Activated naive CD4-positive, alpha-beta T cell treated with anti-CD3 and anti-CD28 coated beads, Interleukin-2, amount 50 U/mL, for 72 hours (primary cell): ENCODE results near the gene INPP4A. TPM values are rescaled to one million over a fixed set of nuclear protein-coding genes. Genes with fewer than 3 reads are reported as not detected.

Source experiments
- ATAC-seq, 2 donors: fragments of 150-1000 bp; cut with Tn5 transposase; 2 replicates each; pipeline ENCODE4 v1.10.0; 2021; ENCODE audit warnings: mild to moderate bottlenecking in 2 of 2, moderate library complexity in 2 of 2
- DNase-seq, 2 donors: peaks; one replicate each; pipeline ENCODE4 v3.0.0; 2021 to 2022; ENCODE audit warnings: low spot score in 2 of 2
- H3K27ac Mint-ChIP-seq, 2 donors: one replicate each; pipeline ENCODE4 v1.8.0; 2022; ENCODE audit warnings: mild to moderate bottlenecking in 2 of 2, mixed read lengths in 2 of 2
- H3K36me3 Mint-ChIP-seq, 2 donors: one replicate each; pipeline ENCODE4 v1.8.0; 2022; ENCODE audit warnings: mixed read lengths in 2 of 2
- H3K9me3 Mint-ChIP-seq, 2 donors: one replicate each; pipeline ENCODE4 v1.8.0; 2022; ENCODE audit warnings: mixed read lengths in 2 of 2
- total RNA-seq, 2 donors: library from RNA; stranded (reverse); gene quantifications; one replicate each; pipeline ENCODE4 v1.2.3, GENCODE V29; 2022

The INPP4A gene
- total RNA-seq, 2 donors from 2014 or later, result 46.6 to 48.1 TPM

DNA sequence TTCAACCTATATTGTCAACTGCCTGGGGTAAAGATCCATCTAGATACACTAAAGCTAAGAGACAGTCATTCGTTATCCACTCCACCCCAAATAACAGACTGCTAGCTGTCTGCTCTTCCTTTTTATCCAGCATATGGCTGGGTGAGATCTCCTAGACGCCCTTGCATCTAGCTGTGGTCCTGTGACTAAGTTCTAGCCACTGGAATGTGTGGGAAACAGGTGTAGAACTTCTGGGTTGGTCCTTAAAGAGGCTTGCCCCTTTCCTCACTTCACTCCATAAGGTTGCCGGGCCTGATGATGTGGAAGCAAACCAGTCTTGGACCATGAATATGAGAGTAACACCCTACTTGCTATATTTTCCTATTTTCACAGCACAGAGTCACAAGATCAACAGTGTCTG lies 160.4 kb downstream of the INPP4A start:
- H3K36me3 Mint-ChIP-seq, result peaks cover 11 to 28% of the 10 kb centered on the region in 2 donors
- no peak for DNase-seq
- H3K9me3 Mint-ChIP-seq, result no peaks in the 10 kb centered on the region
- no peak for ATAC-seq
- H3K27ac Mint-ChIP-seq, result peak overlapping the region in 1 of 2 donors; percentile 95

GRCh38 chr2:98606431-98606830 lies 161.8 kb downstream of the INPP4A start:
- ATAC-seq, result no peak
- peak overlapping the region; percentile 94 to 95 for H3K27ac Mint-ChIP-seq
- no peaks in the 10 kb centered on the region for H3K9me3 Mint-ChIP-seq
- no peak for DNase-seq
- H3K36me3 Mint-ChIP-seq, result peaks cover 17 to 28% of the 10 kb centered on the region in 2 donors

DNA sequence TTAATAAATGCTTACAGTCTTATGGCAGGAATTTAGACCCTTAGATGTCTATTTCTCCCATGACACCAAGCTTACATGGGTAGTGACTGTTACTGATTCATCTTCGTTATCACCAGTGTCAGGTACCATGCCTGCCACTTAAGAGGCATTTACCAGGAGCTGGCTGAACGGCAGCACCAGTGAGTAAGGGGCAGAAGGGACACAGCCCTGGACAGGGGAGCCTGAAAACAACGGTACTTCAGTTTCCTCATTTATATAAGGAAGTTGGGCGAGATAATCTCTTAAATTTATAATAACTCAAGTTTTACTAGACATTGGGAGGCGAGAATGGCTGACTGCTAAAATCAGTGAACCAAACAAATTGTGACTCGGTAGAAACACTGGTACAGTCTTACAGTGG lies 162.4 kb downstream of the INPP4A start:
- no peak for DNase-seq
- H3K9me3 Mint-ChIP-seq, result no peaks in the 10 kb centered on the region
- H3K36me3 Mint-ChIP-seq, result peaks cover 19 to 28% of the 10 kb centered on the region in 2 donors
- peak overlapping the region; percentile 94 to 95 for H3K27ac Mint-ChIP-seq
- ATAC-seq, result no peak

DNA sequence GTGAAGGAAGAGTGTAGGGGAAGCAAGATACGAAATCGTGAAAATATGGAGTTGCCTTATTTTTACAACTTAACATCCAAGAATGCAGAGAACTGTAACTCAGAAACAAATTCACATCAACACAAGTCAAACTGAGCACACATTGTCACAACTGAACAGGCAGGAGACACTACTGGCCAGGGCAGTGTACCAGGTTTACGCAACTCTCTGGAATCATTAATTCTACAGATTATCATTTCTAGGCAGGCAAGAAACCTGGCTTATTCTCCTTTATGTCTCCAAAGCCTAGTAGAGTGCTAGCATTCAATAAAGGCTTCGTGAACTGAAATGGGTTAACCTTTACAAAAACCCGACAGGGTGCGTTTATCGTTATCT lies 163.1 kb downstream of the INPP4A start:
- no peaks in the 10 kb centered on the region for H3K9me3 Mint-ChIP-seq

GRCh38 chr2:98608116-98608961 lies 163.7 kb downstream of the INPP4A start, which contains the start of the genes COA5 and UNC50:
TSS of gene COA5 (minus strand) at chr2:98608512. CDS start at chr2:98608405, 107 bp downstream.
TSS of gene UNC50 (plus strand) at chr2:98608589. CDS start at chr2:98609760, 1,171 bp downstream.
- Mint-ChIP-seq H3K27ac (peak within 1 kb of the TSS; percentile 95 to 96), H3K9me3 (no peaks in the 10 kb centered on the region), H3K36me3 (peaks cover 23 to 31% of the 10 kb centered on the region in 2 donors)
- DNase-seq (peak; percentile 93 to 94), ATAC-seq (peak; percentile 90 to 92)

More for the DNA sequence above, 163.1 kb downstream of the INPP4A start:
- Mint-ChIP-seq H3K36me3 (peaks cover 19 to 28% of the 10 kb centered on the region in 2 donors), H3K27ac (peak overlapping the region; percentile 94 to 95)
- DNase-seq (no peak), ATAC-seq (no peak)

GRCh38 chr2:98608962-98609604 lies 164.4 kb downstream of the INPP4A start:
- H3K36me3 Mint-ChIP-seq, result peaks cover 30 to 38% of the 10 kb centered on the region in 2 donors

GRCh38 chr2:98614024-98614739 lies 169.5 kb downstream of the INPP4A start:
- no peak for DNase-seq
- H3K9me3 Mint-ChIP-seq, result no peaks in the 10 kb centered on the region
- peak overlapping the region; percentile 31 to 70 for H3K27ac Mint-ChIP-seq
- H3K36me3 Mint-ChIP-seq, result peaks cover 23 to 45% of the 10 kb centered on the region in 2 donors
- ATAC-seq, result no peak

More at GRCh38 chr2:98608962-98609604, 164.4 kb downstream of the INPP4A start:
- H3K27ac Mint-ChIP-seq, result peak overlapping the region; percentile 95 to 96
- no peaks in the 10 kb centered on the region for H3K9me3 Mint-ChIP-seq
- peak; percentile 2 to 3 for ATAC-seq
- DNase-seq, result no peak

DNA sequence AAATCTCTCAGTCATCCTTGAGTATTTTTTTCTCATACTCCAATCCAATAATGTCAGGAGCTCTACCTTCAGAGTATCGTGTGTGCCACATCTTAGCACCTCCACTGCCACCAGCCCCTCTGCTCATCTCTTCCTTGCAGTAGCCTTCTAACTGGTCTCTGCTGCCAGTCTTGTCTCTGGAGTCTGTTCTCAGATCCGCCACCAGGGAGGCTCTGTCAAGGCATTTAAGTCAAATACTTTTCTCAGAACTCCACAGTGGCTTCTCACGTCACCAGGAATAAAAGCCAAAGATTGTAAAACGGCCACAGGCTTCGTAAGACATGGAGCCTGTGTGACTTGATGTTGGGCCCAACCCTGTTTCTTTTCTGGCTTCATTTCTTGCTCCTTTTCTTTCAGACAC lies 170.8 kb downstream of the INPP4A start:
- ATAC-seq (no peak), DNase-seq (no peak)
- H3K27ac Mint-ChIP-seq, result peak overlapping the region; percentile 21 to 72

GRCh38 chr2:98617149-98617548 lies 172.5 kb downstream of the INPP4A start:
- ATAC-seq, result no peak
- H3K36me3 Mint-ChIP-seq, result peaks cover 15 to 34% of the 10 kb centered on the region in 2 donors

More for the DNA sequence above, 170.8 kb downstream of the INPP4A start:
- Mint-ChIP-seq H3K9me3 (no peaks in the 10 kb centered on the region), H3K36me3 (peaks cover 15 to 42% of the 10 kb centered on the region in 2 donors)

DNA sequence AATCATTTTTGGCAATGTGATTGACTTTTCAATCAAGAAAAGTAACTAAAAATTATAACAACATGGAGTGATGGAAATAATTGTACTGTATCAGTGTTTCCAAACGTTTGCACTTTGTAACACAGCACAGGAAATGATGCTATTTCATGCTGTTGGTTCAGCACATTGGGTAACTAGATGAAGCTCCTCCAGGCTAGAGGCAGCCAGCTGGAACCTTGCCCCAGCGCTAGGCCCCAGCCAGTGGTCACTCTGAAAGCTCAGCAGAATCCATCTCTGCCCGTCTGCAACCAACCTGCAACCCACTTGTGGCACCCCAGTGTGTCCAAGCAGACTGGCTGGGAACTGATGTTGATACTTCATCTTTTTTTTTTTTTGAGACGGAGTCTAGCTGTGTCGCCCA lies 179.0 kb downstream of the INPP4A start:
- Mint-ChIP-seq H3K9me3 (no peaks in the 10 kb centered on the region), H3K27ac (no peak overlapping the region), H3K36me3 (peaks cover 0 to 8% of the 10 kb centered on the region in 2 donors)
- ATAC-seq (no peak), DNase-seq (no peak)

More at GRCh38 chr2:98617149-98617548, 172.5 kb downstream of the INPP4A start:
- no peaks in the 10 kb centered on the region for H3K9me3 Mint-ChIP-seq
- DNase-seq, result no peak
- H3K27ac Mint-ChIP-seq, result peak overlapping the region; percentile 75 to 96

DNA sequence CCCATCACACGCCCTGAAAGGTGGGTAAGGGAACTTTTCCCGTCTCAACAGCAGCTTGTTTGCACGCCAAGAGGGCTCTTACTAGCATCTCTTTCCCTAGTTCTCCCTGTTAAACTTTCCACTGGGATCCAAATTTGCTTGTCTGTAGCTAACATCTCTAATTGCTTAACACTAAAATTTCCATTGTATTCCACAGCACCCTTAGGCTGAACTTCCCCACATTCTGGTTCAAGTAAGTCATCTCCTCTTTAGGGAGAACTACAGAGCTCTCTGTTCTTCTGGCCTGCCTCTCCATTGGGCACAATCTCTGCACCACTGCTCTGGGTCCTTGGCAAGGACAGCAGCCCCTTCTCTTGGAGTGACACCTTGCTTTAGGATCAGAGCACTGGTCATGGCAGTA lies 187.7 kb downstream of the INPP4A start:
- no peak for ATAC-seq
- peaks cover 0 to 22% of the 10 kb centered on the region in 2 donors for H3K36me3 Mint-ChIP-seq
- no peaks in the 10 kb centered on the region for H3K9me3 Mint-ChIP-seq
- no peak for DNase-seq
- H3K27ac Mint-ChIP-seq, result peak overlapping the region in 1 of 2 donors; percentile 84

DNA sequence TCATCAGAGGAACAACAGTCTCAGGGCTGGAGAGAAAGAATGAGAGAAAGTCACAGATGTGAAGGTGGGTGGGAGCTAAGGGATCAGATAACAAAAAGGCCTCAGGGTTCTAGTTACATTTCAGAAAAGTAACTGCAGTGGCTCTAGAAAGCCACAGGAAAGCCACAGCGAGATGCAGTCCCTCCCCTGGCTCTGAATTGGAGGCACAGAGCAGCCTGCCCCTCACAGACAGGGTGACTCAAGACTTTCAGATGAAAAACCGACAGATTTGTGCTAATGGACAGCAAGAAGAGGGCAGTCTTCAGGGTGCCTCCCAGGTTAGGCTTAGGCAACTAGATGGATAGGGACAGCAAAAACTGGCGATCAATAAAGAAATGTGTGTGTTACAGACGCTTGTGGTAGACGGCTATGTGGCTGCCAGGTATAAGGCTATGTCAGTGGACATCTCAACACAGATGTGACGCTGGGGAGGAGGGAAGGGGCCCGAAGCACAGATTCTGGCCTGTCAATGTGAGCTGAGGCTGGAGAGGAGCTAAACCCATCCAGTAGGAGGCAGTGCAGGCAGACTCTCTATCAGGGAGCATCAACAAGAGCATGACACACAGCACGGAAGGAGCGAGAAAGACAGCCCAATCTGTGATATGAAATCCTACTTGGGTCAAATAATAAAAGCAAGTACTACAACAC lies 189.9 kb downstream of the INPP4A start:
- Mint-ChIP-seq H3K36me3 (peaks cover 0 to 22% of the 10 kb centered on the region in 2 donors), H3K27ac (peak overlapping the region; percentile 84 to 94), H3K9me3 (no peaks in the 10 kb centered on the region)
- ATAC-seq, result peak; percentile 42 to 62
- peak in 1 of 2 donors; percentile 51 for DNase-seq

DNA sequence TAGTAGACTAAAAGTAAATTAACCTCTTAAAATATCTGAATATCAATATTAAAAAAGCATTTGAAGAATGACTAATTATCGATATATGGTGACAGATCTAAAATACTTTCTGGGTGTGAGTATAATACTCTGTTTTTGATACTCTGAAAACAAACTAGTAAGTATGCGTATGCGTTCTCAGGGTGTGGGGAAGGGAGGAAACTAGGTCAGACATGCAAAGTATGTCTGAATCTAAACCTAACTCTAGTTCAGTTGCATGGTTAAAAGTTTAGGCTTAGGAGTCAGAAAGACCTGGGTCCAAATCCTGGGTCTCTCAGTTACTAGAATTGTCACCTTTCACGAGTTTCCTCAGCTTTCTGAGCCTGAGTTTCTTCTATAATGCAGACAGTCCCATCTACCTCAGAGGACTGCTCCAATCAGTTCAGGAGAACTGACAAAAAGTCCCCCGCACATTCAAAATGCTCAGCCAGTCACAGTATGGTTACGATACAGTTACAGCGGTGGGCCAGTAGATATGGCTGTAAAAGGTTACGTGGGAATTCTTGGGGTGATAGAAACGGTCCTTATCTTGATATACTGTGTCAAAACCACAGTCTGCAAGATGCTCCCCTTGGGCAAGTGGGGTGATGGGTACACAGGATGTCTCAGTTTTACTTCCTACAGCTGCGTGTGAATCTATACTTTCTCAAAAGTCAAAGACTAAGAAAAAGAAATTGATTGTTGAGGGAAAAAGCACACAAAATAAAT lies 192.9 kb downstream of the INPP4A start:
- Mint-ChIP-seq H3K36me3 (peaks cover 0 to 31% of the 10 kb centered on the region in 2 donors), H3K27ac (peak overlapping the region; percentile 83 to 87), H3K9me3 (no peaks in the 10 kb centered on the region)
- DNase-seq, result peak; percentile 39 to 65
- peak; percentile 85 to 90 for ATAC-seq

DNA sequence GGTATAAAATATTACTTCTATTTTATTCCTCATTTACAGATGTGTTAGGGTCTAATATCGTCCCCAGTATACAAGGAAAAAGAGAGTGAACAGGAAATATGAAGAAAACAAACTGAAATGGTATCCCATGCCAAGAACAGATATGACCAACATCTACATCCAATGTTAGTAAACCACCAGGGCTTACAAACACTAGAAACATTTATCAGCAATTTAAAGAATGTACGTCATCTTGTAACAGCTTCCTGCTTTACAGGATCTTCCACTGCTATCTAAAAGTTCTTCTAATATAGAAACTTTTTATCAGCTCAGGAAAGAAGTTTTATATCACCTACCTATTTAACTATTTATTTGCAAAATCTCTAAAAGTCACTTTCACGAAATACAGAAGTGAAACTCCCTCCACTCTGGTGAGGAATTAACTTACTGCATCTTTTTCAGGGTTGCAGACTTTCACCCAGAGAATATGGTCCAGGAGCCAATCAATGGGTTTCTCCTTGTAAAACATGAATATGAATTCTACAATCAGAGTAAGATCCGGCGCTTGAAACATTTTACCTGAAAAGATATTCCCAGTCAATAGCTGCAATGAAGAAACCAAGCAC lies 198.9 kb downstream of the INPP4A start:
- DNase-seq, result no peak

More for the DNA sequence above, 198.9 kb downstream of the INPP4A start:
- ATAC-seq, result no peak
- no peak overlapping the region for H3K27ac Mint-ChIP-seq
- no peaks in the 10 kb centered on the region for H3K9me3 Mint-ChIP-seq
- peaks cover 0 to 24% of the 10 kb centered on the region in 2 donors for H3K36me3 Mint-ChIP-seq
